Nephron progenitor cell (in vitro differentiated cells): ENCODE data around the gene YY1.

Experiments
- DNase-seq: peaks from one replicate; pipeline ENCODE4 v3.0.0; 2021
- H3K27ac Mint-ChIP-seq: 2 replicates; pipeline ENCODE4 v1.8.0; 2021; ENCODE audit warnings: mild to moderate bottlenecking, moderate library complexity, mixed read lengths
- H3K27me3 Mint-ChIP-seq: 2 replicates; pipeline ENCODE4 v1.8.0; 2021; ENCODE audit warnings: mild to moderate bottlenecking, low read depth, mixed read lengths; ENCODE audit not compliant: poor library complexity
- H3K36me3 Mint-ChIP-seq: 2 replicates; pipeline ENCODE4 v1.8.0; 2021; ENCODE audit warnings: low read depth, mixed read lengths
- H3K4me1 Mint-ChIP-seq: 2 replicates; pipeline ENCODE4 v1.8.0; 2021; ENCODE audit warnings: mixed read lengths
- H3K4me3 Mint-ChIP-seq: 2 replicates; pipeline ENCODE4 v1.8.0; 2021; ENCODE audit warnings: mild to moderate bottlenecking, moderate library complexity, mixed read lengths
- H3K9me3 Mint-ChIP-seq: 2 replicates; pipeline ENCODE4 v1.8.0; 2021; ENCODE audit warnings: mild to moderate bottlenecking, moderate library complexity, mixed read lengths
- CTCF ChIP-seq: fragments of 200-600 bp; sonication (generic); IDR thresholded peaks from 2 replicates; pipeline ENCODE4 v1.5.0; 2021; ENCODE audit warnings: antibody characterized with exemption

YY1 gene

GRCh38 chr14:100322138-100322957 is 83.4 kb downstream of the YY1 start:
- Mint-ChIP-seq H3K9me3 (no peaks in the 10 kb centered on the region), H3K27me3 (peaks cover 13% of the 10 kb centered on the region), H3K4me1 (peaks cover 28% of the 10 kb centered on the region), H3K27ac (peak overlapping the region; percentile 16), H3K36me3 (no peaks in the 10 kb centered on the region), H3K4me3 (no peak overlapping the region)
- no peak for DNase-seq
- no peak for TF ChIP-seq CTCF

- Mint-ChIP-seq H3K4me3 (no peak within 1 kb of the TSS), H3K27me3 (peaks cover 13% of the 10 kb centered on the region), H3K27ac (peak within 1 kb of the TSS; percentile 16), H3K4me1 (peaks cover 28% of the 10 kb centered on the region), H3K9me3 (no peaks in the 10 kb centered on the region), H3K36me3 (no peaks in the 10 kb centered on the region)
- TF ChIP-seq CTCF, result no peak
- no peak for DNase-seq
These were observed 84.4 kb downstream of the YY1 start, which contains the start of gene SLC25A47 for GRCh38 chr14:100323121-100323941. TSS of gene SLC25A47 (plus strand) at chr14:100323339. CDS start at chr14:100323415, 76 bp downstream.

- Mint-ChIP-seq H3K36me3 (no peaks in the 10 kb centered on the region), H3K27ac (no peak overlapping the region), H3K9me3 (no peaks in the 10 kb centered on the region), H3K4me1 (peaks cover 28% of the 10 kb centered on the region), H3K4me3 (no peak overlapping the region), H3K27me3 (peaks cover 13% of the 10 kb centered on the region)
- TF ChIP-seq CTCF, result no peak
- DNase-seq, result no peak
These were observed 85.0 kb downstream of the YY1 start for GRCh38 chr14:100323942-100324307.

GRCh38 chr14:100325231-100325632 is 86.3 kb downstream of the YY1 start:
- no peak overlapping the region for H3K27ac Mint-ChIP-seq
- H3K4me3 Mint-ChIP-seq, result no peak overlapping the region
- TF ChIP-seq CTCF, result no peak
- peaks cover 32% of the 10 kb centered on the region for H3K4me1 Mint-ChIP-seq
- H3K27me3 Mint-ChIP-seq, result peaks cover 9% of the 10 kb centered on the region
- no peak for DNase-seq
- no peaks in the 10 kb centered on the region for H3K9me3 Mint-ChIP-seq
- H3K36me3 Mint-ChIP-seq, result no peaks in the 10 kb centered on the region

GRCh38 chr14:100325958-100326357 is 87.0 kb downstream of the YY1 start:
- H3K27me3 Mint-ChIP-seq, result peaks cover 6% of the 10 kb centered on the region
- H3K36me3 Mint-ChIP-seq, result no peaks in the 10 kb centered on the region
- no peaks in the 10 kb centered on the region for H3K9me3 Mint-ChIP-seq
- DNase-seq, result no peak
- H3K4me1 Mint-ChIP-seq, result peaks cover 29% of the 10 kb centered on the region
- H3K4me3 Mint-ChIP-seq, result no peak overlapping the region
- H3K27ac Mint-ChIP-seq, result no peak overlapping the region
- TF ChIP-seq CTCF, result no peak
